CD14-positive monocyte (primary cell): ENCODE results near the gene UTP11. TPM values are rescaled to one million over a fixed set of nuclear protein-coding genes. Genes with fewer than 3 reads are reported as not detected.

Source experiments
- DNase-seq, 3 donors: peaks; one replicate each; pipeline ENCODE4 v3.0.0-alpha.2; 2011 to 2022
- H2AFZ ChIP-seq: 2 replicates; pipeline ENCODE4 v1.6.0; 2012; ENCODE audit warnings: mild to moderate bottlenecking, low read depth, low read length, inconsistent platforms; ENCODE audit not compliant: insufficient read depth, poor library complexity, severe bottlenecking
- H3K27ac ChIP-seq, 2 donors: 1 replicate in 1 of 2; 2 replicates in 1 of 2; pipeline ENCODE4 v1.5.1; 2012 to 2013; ENCODE audit warnings: low read length in 2 of 2, control low read depth in 1 of 2, inconsistent platforms in 1 of 2, low read depth in 1 of 2, mild to moderate bottlenecking in 1 of 2
- H3K27me3 ChIP-seq, 2 donors: one replicate each; pipeline versions ENCODE4 v1.6.0 to v1.6.1; 2011 to 2013; ENCODE audit warnings: low read length in 2 of 2; ENCODE audit not compliant: control insufficient read depth in 2 of 2, insufficient read depth in 2 of 2
- H3K36me3 ChIP-seq, 2 donors: replicated peaks in 1 of 2; 1 replicate in 1 of 2; 2 replicates in 1 of 2; pipeline versions ENCODE4 v1.5.1 to v1.6.1; 2012 to 2013; ENCODE audit warnings: low read length in 2 of 2, control low read depth in 1 of 2, inconsistent platforms in 1 of 2, mild to moderate bottlenecking in 1 of 2; ENCODE audit not compliant: insufficient read depth in 2 of 2, control insufficient read depth in 1 of 2
- H3K4me1 ChIP-seq, 2 donors: 1 replicate in 1 of 2; 2 replicates in 1 of 2; pipeline versions ENCODE4 v1.5.1 to v1.6.1; 2012 to 2013; ENCODE audit warnings: low read length in 2 of 2, control low read depth in 1 of 2, inconsistent platforms in 1 of 2, mild to moderate bottlenecking in 1 of 2, moderate library complexity in 1 of 2; ENCODE audit not compliant: insufficient read depth in 2 of 2, control insufficient read depth in 1 of 2
- H3K4me2 ChIP-seq: replicated peaks from 2 replicates; pipeline ENCODE3; 2012; ENCODE audit warnings: low read length, moderate library complexity, mild to moderate bottlenecking; ENCODE audit not compliant: poor library complexity, severe bottlenecking; ENCODE audit errors: extremely low read depth
- H3K4me3 ChIP-seq, 3 experiments: fragments of 200-600 bp in 1 of 3; sonication (generic) in 1 of 3; replicated peaks in 1 of 3; 1 replicate in 2 of 3; 2 replicates in 1 of 3; pipeline ENCODE4 v1.5.1; 2011 to 2013; ENCODE audit warnings: low read length in 3 of 3, mild to moderate bottlenecking in 3 of 3, control low read depth in 2 of 3, low read depth in 2 of 3, inconsistent platforms in 1 of 3, moderate library complexity in 1 of 3
- H3K79me2 ChIP-seq: 2 replicates; pipeline ENCODE4 v1.6.0; 2012; ENCODE audit warnings: mild to moderate bottlenecking, control low read depth, inconsistent platforms, low read length, moderate library complexity; ENCODE audit not compliant: insufficient read depth
- H3K9ac ChIP-seq: 2 replicates; pipeline ENCODE4 v1.6.0; 2017; ENCODE audit warnings: low read length, mild to moderate bottlenecking; ENCODE audit not compliant: insufficient read depth, poor library complexity, severe bottlenecking
- H3K9me3 ChIP-seq, 2 donors: replicated peaks in 1 of 2; 1 replicate in 1 of 2; 2 replicates in 1 of 2; pipeline versions ENCODE4 v1.5.1 to v1.6.1; 2012 to 2013; ENCODE audit warnings: low read length in 2 of 2, control low read depth in 1 of 2; ENCODE audit not compliant: control insufficient read depth in 1 of 2, insufficient read depth in 1 of 2
- H4K20me1 ChIP-seq: 2 replicates; pipeline ENCODE4 v1.6.0; 2012; ENCODE audit warnings: mild to moderate bottlenecking, low read length, control low read depth, moderate library complexity; ENCODE audit not compliant: insufficient read depth
- H3K27ac Mint-ChIP-seq, 7 donors: one replicate each; pipeline ENCODE4 v1.8.0; 2020; ENCODE audit warnings: mild to moderate bottlenecking in 7 of 7, mixed read lengths in 7 of 7, moderate library complexity in 6 of 7, inconsistent platforms in 2 of 7
- H3K27me3 Mint-ChIP-seq, 3 donors: one replicate each; pipeline ENCODE4 v1.8.0; 2021 to 2022; ENCODE audit warnings: low read depth in 3 of 3, mild to moderate bottlenecking in 3 of 3, mixed read lengths in 3 of 3, moderate library complexity in 3 of 3, inconsistent platforms in 1 of 3
- H3K36me3 Mint-ChIP-seq, 2 donors: one replicate each; pipeline ENCODE4 v1.8.0; 2020; ENCODE audit warnings: mixed read lengths in 2 of 2, inconsistent platforms in 1 of 2, mild to moderate bottlenecking in 1 of 2
- H3K4me1 Mint-ChIP-seq: one replicate; pipeline ENCODE4 v1.8.0; 2020; ENCODE audit warnings: mild to moderate bottlenecking, mixed read lengths
- H3K4me3 Mint-ChIP-seq, 2 donors: one replicate each; pipeline ENCODE4 v1.8.0; 2020; ENCODE audit warnings: mild to moderate bottlenecking in 2 of 2, mixed read lengths in 2 of 2, moderate library complexity in 1 of 2
- H3K9me3 Mint-ChIP-seq, 7 donors: one replicate each; pipeline ENCODE4 v1.8.0; 2020 to 2022; ENCODE audit warnings: mixed read lengths in 7 of 7, mild to moderate bottlenecking in 6 of 7, moderate library complexity in 6 of 7, inconsistent platforms in 2 of 7
- WGBS: methylation state at CpG from one replicate; pipeline ENCODE4 v1.1.5; 2013; ENCODE audit warnings: missing lambda C conversion rate; ENCODE audit not compliant: insufficient coverage; 5-methylcytosine and 5-hydroxymethylcytosine counted together
- intact Hi-C, 2 donors: fragments of 100-400 bp; cut with micrococcal nuclease; formaldehyde crosslinking; loops; one replicate each; pipeline versions ENCODE4 v1.15.0 to v1.15.1; 2023
- polyA plus RNA-seq, 3 donors: library from polyadenylated mRNA; depleted of rRNA in 1 of 3; unstranded in 2 of 3; stranded (reverse) in 1 of 3; fragments of 300-500 nt in 2 of 3; fragments of >200 nt in 1 of 3; fragmentation: Illumina TruSeq in 2 of 3; gene quantifications; 1 replicate in 2 of 3; 2 replicates in 1 of 3; pipeline ENCODE4 v1.2.3, GENCODE V29; 2012 to 2021
- TF ChIP-seq, protein P1 (sequence below): fragments of 200-600 bp; IDR thresholded peaks from one replicate; pipeline ENCODE4 v1.8.0; 2022; ENCODE audit warnings: antibody characterized with exemption, mild to moderate bottlenecking

The UTP11 gene
- polyA plus RNA-seq, 3 donors: 10.9 to 26.0 (median 20.5) TPM

DNA sequence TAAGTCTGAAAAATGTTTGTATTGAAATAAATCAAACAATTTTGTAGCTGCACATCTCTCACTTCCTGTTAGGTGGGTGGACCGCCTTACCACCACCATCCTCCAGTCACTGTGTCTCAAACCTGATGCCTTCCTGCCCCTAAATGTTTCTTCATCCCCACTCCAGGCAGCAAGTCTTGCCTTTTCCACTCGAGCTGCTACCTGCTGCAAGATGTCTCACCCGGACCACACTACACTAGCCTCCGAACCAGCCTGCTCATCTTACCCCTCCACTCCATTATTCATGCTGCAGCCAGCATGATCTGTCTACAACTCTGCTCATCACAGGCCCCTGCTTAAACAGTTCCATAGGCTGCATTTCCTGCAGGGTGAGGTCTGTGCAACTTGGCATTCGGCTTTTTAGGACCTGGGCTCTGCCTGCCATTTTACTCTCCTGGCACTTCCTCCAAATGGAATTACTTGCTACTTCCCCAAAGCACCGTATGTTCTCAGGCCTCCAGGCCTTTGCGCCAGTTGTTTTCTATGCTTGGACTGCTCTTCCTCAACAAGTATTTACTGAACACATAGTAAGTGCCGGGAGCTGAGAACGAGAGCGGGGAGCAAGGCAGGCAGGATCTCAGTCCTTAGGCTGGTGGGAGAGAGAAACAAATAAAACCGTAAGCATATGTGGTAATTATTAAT is 17.5 kb upstream of the UTP11 start:
- Histone ChIP-seq H3K4me1 (peaks cover 60 to 62% of the 10 kb centered on the region in 2 donors), H3K4me2 (peak overlapping the region; percentile 82), H3K4me3 (peak overlapping the region in 2 of 3 experiments; percentile 55 to 77), H3K79me2 (peaks cover 29% of the 10 kb centered on the region), H3K27ac (peak overlapping the region; percentile 32 to 92), H4K20me1 (no peaks in the 10 kb centered on the region), H2AFZ (peak overlapping the region; percentile 60), H3K9ac (peak overlapping the region; percentile 54), H3K9me3 (no peaks in the 10 kb centered on the region), H3K36me3 (peaks cover 19 to 20% of the 10 kb centered on the region in 2 donors), H3K27me3 (no peaks in the 10 kb centered on the region)
- Mint-ChIP-seq H3K9me3 (no peaks in the 10 kb centered on the region), H3K27me3 (peaks cover 0 to 6% (median 1%) of the 10 kb centered on the region in 3 donors), H3K36me3 (peaks cover 30 to 34% of the 10 kb centered on the region in 2 donors), H3K4me3 (peak overlapping the region; percentile 65 to 83), H3K27ac (peak overlapping the region; percentile 81 to 95 (median 87)), H3K4me1 (peaks cover 56% of the 10 kb centered on the region)
- intact Hi-C loops: no loop called here
- 49% methylated on average over 5 of the region's 11 CpGs for WGBS
- TF ChIP-seq, protein P1, sequence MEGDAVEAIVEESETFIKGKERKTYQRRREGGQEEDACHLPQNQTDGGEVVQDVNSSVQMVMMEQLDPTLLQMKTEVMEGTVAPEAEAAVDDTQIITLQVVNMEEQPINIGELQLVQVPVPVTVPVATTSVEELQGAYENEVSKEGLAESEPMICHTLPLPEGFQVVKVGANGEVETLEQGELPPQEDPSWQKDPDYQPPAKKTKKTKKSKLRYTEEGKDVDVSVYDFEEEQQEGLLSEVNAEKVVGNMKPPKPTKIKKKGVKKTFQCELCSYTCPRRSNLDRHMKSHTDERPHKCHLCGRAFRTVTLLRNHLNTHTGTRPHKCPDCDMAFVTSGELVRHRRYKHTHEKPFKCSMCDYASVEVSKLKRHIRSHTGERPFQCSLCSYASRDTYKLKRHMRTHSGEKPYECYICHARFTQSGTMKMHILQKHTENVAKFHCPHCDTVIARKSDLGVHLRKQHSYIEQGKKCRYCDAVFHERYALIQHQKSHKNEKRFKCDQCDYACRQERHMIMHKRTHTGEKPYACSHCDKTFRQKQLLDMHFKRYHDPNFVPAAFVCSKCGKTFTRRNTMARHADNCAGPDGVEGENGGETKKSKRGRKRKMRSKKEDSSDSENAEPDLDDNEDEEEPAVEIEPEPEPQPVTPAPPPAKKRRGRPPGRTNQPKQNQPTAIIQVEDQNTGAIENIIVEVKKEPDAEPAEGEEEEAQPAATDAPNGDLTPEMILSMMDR: no peak
- peak in 1 of 3 donors; percentile 48 for DNase-seq

DNA sequence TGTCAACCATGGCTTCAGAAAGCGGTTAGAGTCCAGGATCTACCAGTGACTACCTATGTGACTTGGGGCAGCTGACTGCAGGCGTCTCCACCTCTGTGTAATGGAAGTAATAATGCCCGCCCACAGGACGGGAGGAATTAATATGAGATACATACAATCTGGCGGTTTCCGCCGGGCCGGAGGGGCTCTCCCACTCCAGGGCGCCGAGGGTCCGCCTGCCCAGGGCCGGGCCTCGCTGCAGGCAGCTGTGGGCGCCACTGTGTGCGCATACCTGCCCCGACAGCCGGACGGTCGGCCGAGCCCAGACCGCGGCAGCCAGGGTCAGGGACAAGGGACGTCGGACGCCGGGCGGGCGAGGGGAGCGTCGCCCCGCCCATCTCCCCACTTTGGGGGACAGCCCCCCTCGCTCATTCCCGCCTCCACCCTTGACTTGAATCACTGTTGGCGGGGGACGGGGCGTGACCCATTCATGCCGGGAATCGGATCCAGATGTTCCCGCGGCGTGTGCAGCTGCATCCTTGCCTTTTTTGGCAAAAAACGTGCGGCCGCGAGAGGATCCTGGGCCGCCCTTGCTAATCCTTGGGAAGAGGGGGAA is 16.7 kb upstream of the UTP11 start:
- DNase-seq: no peak
- peak overlapping the region; percentile 65 for H2AFZ ChIP-seq
- peak overlapping the region; percentile 54 for H3K9ac ChIP-seq
- 35% methylated on average over 38 of the region's 46 CpGs for WGBS
- TF ChIP-seq, protein P1: no peak
- peak overlapping the region; percentile 82 for H3K4me2 ChIP-seq
- H3K36me3 ChIP-seq: peaks cover 19 to 20% of the 10 kb centered on the region in 2 donors
- no peaks in the 10 kb centered on the region for H4K20me1 ChIP-seq
- Mint-ChIP-seq H3K27ac (peak overlapping the region; percentile 89 to 96 (median 91)), H3K9me3 (no peaks in the 10 kb centered on the region), H3K4me1 (peaks cover 57% of the 10 kb centered on the region), H3K36me3 (peaks cover 30 to 34% of the 10 kb centered on the region in 2 donors), H3K4me3 (peak overlapping the region; percentile 75 to 85), H3K27me3 (peaks cover 0 to 3% (median 1%) of the 10 kb centered on the region in 3 donors)
- peaks cover 38% of the 10 kb centered on the region for H3K79me2 ChIP-seq
- intact Hi-C loops: no loop called here
- peak overlapping the region; percentile 32 to 77 (median 55) for H3K4me3 ChIP-seq
- peaks cover 63% of the 10 kb centered on the region in 2 donors for H3K4me1 ChIP-seq
- H3K27ac ChIP-seq: peak overlapping the region; percentile 69 to 92
- H3K9me3 ChIP-seq: no peaks in the 10 kb centered on the region
- no peaks in the 10 kb centered on the region for H3K27me3 ChIP-seq
